G401 (cell line): Measurements from ENCODE around the gene DNAL4. TPM values are rescaled to one million over a fixed set of nuclear protein-coding genes. Genes with fewer than 3 reads are reported as not detected.
A peak's percentile ranks its signal among the peaks of the same experiment; 100 is the strongest.

ENCODE experiments used
- DNase-seq: peaks from one replicate; pipeline ENCODE4 v3.0.0-alpha.2; 2015; ENCODE audit warnings: low spot score
- in situ Hi-C: cut with HindIII; loops from 2 replicates; pipeline ENCODE4 v1.10.0; 2016; ENCODE audit warnings: low sequenced_read_pairs, mixed read lengths
- total RNA-seq: library from RNA; depleted of rRNA; stranded (reverse); fragments of >200 nt; shearing (Covaris generic); gene quantifications from 2 replicates; pipeline ENCODE4 v1.2.3, GENCODE V29; 2014

Gene DNAL4
- total RNA-seq, 1 experiment from 2014 or later = 30.9 TPM

DNA sequence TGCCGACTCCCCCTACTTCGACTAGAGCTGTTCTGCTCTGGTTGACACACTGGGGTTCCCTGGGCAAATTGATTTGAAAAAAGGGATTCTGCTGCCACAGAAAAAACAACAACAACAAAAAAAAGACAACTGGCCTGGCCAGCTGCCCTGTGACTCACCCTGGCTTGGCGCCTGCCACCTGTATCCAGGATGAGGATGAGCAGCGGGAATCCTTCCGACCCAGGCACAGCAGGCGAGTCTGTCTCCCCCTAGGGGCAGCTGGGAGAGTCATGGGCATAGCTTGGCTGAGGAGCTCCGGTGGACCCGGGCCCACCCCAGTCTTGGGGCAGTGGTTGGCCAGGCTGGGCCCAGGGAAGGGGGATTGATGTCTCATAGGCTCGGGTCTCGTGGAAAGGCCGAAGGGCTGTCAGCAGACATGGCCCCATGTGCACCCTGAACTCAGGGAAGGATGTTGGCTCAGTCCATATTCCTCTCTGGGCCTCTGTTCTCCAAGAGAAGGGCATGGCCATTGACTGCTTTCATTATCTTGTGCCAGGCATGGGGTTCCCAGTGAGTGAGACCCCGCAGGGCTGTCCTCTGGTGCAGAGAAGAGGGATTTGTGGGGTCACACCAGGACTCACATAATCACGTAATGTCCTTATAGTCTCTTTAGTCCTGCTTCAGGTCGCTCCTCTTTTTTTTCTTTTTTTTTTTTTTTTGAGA, 27.7 kb downstream of the DNAL4 start:
- peak; percentile 58 for DNase-seq
- in situ Hi-C loops = no loop called here

GRCh38 chr22:38762551-38762983, 31.4 kb downstream of the DNAL4 start:
- no peak for DNase-seq
- in situ Hi-C loops = no loop called here

- in situ Hi-C loops = no loop called here
- DNase-seq = no peak
Measured at GRCh38 chr22:38761202-38762162, 32.5 kb downstream of the DNAL4 start.

GRCh38 chr22:38760477-38761201, 33.3 kb downstream of the DNAL4 start:
- no peak for DNase-seq
- in situ Hi-C loops = no loop called here

GRCh38 chr22:38759005-38759404, 34.9 kb downstream of the DNAL4 start:
- in situ Hi-C loops = no loop called here
- no peak for DNase-seq

DNA sequence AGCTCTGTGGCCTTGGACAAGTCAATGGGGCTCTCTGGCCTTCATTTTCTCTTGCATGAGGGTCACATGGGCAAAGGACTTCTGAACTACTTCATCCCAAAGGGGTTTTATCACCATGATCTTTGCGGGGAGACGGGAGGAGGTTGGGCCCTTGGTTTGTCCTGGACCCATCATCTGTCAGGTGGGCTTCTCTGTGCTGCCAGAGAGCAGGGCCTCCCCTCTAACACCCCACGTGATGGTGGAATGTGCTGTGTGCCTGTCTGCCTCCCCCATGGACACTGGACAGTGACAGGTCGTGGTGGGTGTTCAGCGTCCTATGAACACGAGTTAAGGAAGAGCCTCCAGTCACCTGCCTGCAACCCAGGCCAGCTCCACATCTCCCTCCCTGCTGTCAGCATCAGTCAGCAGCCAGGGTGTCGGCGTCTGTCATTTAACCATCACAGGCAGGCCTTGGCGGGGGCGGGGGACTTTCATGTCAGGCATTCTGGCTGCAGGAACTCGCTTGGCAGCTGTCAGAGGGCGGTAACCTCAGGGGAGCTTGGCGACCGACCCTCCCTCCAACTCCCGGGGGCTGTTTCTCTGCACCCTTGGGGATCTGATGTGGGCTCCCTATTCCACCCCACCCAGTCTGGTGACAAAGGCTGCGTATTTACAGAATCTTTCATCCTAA, 35.5 kb downstream of the DNAL4 start:
- in situ Hi-C loops = no loop called here
- no peak for DNase-seq

DNA sequence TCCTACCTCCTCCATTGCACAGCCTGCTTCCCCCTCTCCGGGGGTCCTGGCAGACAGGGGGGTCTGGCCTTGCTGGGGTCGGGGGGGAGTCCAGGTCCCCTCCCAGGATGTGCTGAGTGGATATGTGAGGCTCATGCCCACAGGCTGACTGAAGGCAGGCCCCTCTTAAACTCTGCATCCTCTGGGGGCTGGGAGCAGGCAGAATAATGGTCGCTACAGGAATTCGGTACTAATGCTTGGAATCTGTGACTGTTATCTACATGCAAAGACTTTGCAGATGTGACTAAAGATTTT, 36.5 kb downstream of the DNAL4 start:
- in situ Hi-C loops = no loop called here
- no peak for DNase-seq

DNA sequence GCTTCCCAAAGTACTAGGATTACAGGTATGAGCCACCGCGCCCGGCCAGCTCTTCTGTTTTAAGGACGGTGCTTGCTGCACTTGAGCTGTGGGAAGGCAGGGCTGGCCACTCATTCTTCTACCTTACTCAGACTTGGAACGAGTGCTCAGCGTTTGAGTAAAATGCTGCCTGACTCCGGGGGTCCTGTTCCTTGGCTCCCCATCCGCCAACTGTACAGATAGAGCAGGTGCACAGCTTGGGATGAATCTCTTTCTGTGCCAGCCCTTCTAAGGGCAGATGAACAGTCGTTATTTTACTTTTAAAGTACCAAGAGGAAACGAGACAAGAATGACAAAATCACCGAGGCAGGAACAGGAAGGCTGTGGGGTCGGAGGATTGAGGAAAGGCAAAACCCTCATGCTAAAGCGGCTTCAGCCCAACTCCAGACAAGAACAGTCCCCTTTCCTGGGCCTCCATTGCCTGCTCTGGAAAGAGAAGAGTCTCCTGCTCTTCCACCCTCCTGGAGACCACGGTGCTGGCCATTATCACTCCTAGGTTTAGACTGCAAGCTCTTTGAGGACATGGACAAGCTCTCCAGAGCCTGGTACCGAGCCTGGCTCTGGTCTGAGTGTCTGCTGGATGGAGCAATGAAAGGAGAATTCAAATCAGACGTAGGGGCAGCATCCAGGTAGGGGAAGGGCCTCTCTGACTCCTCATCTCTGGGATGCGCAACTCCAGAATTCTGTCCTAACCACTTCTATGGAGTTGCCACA, 37.1 kb downstream of the DNAL4 start:
- peak; percentile 45 for DNase-seq
- in situ Hi-C loops = no loop called here

GRCh38 chr22:38755911-38756532, 37.9 kb downstream of the DNAL4 start, which contains the start of gene SUN2:
SUN2 (minus strand) TSS chr22:38755998; CDS start chr22:38752628, 3,370 bp downstream.
- peak; percentile 92 for DNase-seq
- in situ Hi-C loops = no loop called here

DNA sequence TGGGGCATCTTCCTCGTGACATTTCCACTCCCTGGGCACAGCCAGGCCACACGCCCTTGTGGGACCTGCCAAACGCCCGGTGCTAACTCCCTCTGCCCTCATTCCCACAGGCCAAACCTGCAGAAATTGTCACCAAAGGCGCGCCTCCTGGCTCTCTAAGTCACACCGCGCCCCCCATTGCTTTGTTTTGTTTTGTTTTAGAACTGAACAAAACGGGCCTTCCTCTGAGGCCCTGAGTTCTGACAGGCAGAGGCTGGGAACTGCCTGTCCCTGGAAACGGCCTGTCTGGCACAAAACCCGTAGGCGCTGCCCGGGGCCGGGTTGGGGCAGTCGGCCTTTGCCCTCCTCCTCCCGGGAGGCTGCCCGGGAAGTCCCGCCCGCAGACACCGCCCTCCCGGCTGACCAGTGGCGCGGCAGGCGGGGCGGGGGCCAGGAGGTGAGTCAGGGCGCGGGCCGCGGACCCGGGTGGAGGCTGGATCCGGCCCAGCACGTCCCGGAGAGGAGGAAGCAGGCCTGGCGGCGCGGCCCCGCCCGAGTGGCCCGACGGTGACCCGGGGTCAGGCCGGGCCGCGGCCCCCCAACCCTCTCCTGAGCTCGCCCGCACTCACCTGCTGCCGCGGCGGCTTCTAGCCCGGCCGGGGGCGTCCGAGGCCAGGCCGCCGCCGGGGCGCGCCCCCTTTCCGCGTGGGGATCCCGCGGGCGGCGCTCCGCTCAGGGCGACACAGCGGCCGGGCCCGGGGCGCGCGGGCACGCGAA, 38.6 kb downstream of the DNAL4 start:
- in situ Hi-C loops = no loop called here
- peak; percentile 72 for DNase-seq

DNA sequence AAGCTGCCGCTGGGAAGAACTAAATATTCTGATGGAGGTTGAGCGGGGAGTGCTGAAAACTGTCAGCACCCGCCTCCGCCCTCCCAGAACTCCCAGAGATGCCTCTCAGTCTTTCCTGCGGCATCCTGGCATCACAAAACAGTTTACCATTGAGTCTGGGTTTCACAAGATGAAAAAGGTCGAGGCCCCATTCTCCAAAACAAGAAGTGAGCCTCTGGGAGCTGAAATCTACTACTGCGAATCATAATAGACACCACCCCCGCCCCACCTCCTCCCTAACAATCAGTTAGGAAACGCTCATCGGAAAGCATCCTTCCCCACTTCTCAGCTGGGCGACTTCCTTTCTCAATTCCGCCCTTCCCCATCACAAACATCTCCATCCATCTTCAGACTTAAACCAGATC, 39.2 kb downstream of the DNAL4 start:
- in situ Hi-C loops = no loop called here
- DNase-seq = no peak

DNA sequence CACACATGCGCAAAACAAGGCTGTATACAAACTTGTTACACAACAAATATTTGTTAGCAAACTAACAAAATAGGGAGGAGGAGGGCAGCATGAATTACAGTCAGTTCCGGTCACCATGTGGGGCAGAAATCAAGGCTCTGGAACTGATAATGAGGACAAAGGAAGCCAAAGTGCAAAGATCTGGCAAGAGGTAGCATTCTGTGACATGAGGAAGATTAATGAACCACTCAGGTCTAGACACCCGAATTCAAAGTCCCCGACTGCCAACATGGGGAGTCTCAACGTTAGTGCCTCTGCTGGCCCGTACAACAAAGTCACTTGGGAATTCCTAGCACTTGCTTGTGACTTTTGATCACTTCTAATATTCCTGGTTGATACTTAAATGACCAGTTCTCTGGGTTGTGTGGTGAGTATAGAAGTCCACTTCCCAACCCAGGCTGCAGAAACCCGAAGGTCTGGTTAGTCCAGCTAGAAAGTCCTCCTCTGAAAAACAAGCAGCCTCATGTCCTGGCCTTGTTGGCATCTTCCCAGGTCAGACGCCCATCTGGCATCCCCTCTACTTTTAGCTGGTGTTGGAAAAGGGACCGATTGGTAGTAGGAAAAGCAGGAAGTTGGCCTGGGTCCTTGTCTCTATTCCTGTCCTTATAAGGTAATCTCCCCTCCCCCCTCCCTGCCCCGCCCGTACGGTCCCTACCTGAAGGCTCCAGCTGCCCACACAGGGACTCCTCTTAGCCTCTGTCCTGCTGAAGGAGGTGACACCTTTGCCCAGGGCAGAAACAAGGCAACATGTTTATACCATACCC, 39.8 kb downstream of the DNAL4 start:
- DNase-seq = peak; percentile 91

DNA sequence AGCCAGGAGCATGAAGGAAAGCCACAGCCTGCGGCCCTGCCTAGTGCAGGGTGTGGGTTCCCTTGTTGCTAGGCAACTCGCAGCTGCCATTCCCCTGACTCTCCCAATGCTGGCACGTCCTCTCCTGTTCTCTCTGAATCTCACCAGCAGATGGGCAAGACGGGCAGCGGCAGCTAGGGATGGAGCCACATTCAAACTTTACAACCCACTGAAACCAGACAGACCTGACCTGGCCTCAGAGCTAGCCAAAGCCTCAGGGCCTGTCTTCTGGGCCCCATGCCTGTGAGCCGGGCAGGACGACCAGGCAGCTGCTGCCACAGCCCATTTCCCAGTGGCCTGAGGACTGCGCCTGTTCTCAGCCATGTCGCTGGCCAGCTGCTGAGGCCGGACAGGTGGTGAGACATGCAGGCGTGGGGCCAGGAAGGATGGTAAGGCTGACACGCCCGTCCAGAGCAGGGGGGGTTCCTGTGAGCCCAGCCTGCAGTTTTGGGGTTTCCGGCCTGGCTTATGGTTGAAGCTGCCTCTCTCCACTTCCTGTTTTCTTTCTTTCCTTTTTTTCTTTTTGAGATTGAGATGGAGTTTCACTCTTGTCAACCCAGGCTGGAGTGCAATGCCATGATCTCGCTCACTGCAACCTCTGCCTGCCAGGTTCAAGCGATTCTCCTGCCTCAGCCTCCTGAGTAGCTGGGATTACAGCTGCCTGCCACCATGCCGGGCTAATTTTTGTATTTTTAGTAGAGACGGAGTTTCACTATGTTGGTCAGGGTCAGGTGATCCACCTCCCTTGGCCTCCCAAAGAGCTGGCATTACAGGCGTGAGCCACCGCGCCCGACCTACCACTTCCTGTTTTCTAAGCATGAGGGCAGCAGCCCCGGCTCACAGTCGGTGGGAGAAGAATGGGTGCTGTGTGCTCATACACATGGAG, 42.3 kb downstream of the DNAL4 start:
- in situ Hi-C loops = no loop called here
- DNase-seq = peak; percentile 40

More for the DNA sequence above, 39.8 kb downstream of the DNAL4 start:
- in situ Hi-C loops = no loop called here

- no peak for DNase-seq
- in situ Hi-C loops = no loop called here
Measured at GRCh38 chr22:38751066-38751421, 42.9 kb downstream of the DNAL4 start.

- in situ Hi-C loops = no loop called here
- no peak for DNase-seq
Measured at GRCh38 chr22:38750638-38751037, 43.3 kb downstream of the DNAL4 start.

- in situ Hi-C loops = no loop called here
Measured at GRCh38 chr22:38750104-38750503, 43.8 kb downstream of the DNAL4 start.

More at GRCh38 chr22:38750104-38750503, 43.8 kb downstream of the DNAL4 start:
- DNase-seq = no peak
